NCI-H187 (cell line): ENCODE measurements around the gene ZKSCAN4.

Experiments
- DNase-seq, 2 experiments: peaks; one replicate each; lab custom pipeline; 2025; lab: John Stamatoyannopoulos, UW

The ZKSCAN4 gene

GRCh38 chr6:28208111-28208659 lies 43.9 kb downstream of the ZKSCAN4 start:
- no peak for DNase-seq

GRCh38 chr6:28207510-28208110 lies 44.5 kb downstream of the ZKSCAN4 start:
- DNase-seq: no peak

- no peak for DNase-seq
Observed at GRCh38 chr6:28206928-28207509, 45.0 kb downstream of the ZKSCAN4 start.

- DNase-seq: no peak
Observed at GRCh38 chr6:28206527-28206926, 45.5 kb downstream of the ZKSCAN4 start.

- DNase-seq: no peak
Observed at GRCh38 chr6:28205879-28206278, 46.2 kb downstream of the ZKSCAN4 start.

- DNase-seq: no peak
Observed at GRCh38 chr6:28203201-28203600, 48.9 kb downstream of the ZKSCAN4 start.

- DNase-seq: no peak
Observed at GRCh38 chr6:28200020-28200419, 52.0 kb downstream of the ZKSCAN4 start.
